Measurements from ENCODE around the gene PCDHA11.

DNA sequence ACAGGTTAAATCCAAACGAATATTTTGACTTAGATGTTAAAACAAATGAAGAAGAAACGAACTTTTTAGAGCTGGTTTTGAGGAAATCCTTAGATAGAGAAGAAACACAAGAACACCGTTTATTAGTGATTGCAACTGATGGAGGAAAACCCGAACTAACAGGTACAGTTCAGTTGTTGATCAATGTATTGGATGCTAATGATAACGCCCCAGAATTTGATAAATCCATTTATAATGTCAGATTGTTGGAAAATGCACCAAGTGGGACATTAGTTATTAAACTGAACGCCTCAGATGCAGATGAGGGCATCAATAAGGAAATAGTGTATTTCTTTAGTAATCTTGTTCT lies 46.5 kb upstream of the PCDHA11 start:
- no peak for TF ChIP-seq CTCF (IDR thresholded peaks at IDR 0.05)
- TF ChIP-seq POLR2A (IDR thresholded peaks at IDR 0.05) = no peak

Measured in lower leg skin (tissue), 3 donors.